ENCODE measurements around the gene FHOD3. TPM values are rescaled to one million over a fixed set of nuclear protein-coding genes. Genes with fewer than 3 reads are reported as not detected.
A peak's percentile ranks its signal among the peaks of the same experiment; 100 is the strongest.

The FHOD3 gene
- total and polyA plus RNA-seq, 2 donors (not counting 1 experiment from before 2014, with no cell fraction given), result not detected

GRCh38 chr18:36672437-36673344 lies 375.2 kb downstream of the FHOD3 start:
- intact Hi-C loops (cut with micrococcal nuclease), result no loop called here
- H3K27me3 ChIP-seq (replicated peaks in 1 of 4; ENCODE audit: control extremely low read depth in 1 of 4, control insufficient read depth in 3 of 4, insufficient read depth in 4 of 4, low read length in 3 of 4), result no peaks in the 10 kb centered on the region
- no peak overlapping the region for H2AFZ ChIP-seq (ENCODE audit: insufficient read depth, low read depth, low read length, poor library complexity, severe bottlenecking)
- H3K4me2 ChIP-seq (replicated peaks; ENCODE audit: low read depth, low read length, poor library complexity, severe bottlenecking), result no peak overlapping the region
- no peak overlapping the region for H3K4me3 ChIP-seq (ENCODE audit: control extremely low read depth in 1 of 5, extremely low read depth in 1 of 5, insufficient read depth in 1 of 5, low read depth in 2 of 5, low read length in 4 of 5)
- DNase-seq (peak; percentile 4), ATAC-seq (ENCODE audit: low read depth) (no peak)
- no peak overlapping the region for H3K27ac ChIP-seq (ENCODE audit: low read length in 2 of 2)
- H3K36me3 ChIP-seq (replicated peaks in 1 of 2; ENCODE audit: control extremely low read depth in 1 of 2, control insufficient read depth in 1 of 2, extremely low read depth in 1 of 2, insufficient read depth in 2 of 2, low read length in 1 of 2), result no peaks in the 10 kb centered on the region
- Mint-ChIP-seq H3K9me3 (ENCODE audit: insufficient read depth) (peaks cover 6% of the 10 kb centered on the region), H3K27ac (no peak overlapping the region), H3K4me1 (peaks cover 2% of the 10 kb centered on the region), H3K27me3 (no peaks in the 10 kb centered on the region), H3K4me3 (no peak overlapping the region)
- 90% methylated on average over 5 of the region's 11 CpGs for WGBS (ENCODE audit: insufficient coverage)
- no peaks in the 10 kb centered on the region for H4K20me1 ChIP-seq (ENCODE audit: control insufficient read depth, insufficient read depth, low read length, poor library complexity, severe bottlenecking)
- H3K4me1 ChIP-seq (ENCODE audit: control insufficient read depth in 2 of 2, insufficient read depth in 2 of 2, low read length in 2 of 2), result no peaks in the 10 kb centered on the region
- H3K79me2 ChIP-seq (ENCODE audit: control insufficient read depth, insufficient read depth, low read length), result no peaks in the 10 kb centered on the region
- H3K9me3 ChIP-seq (ENCODE audit: control extremely low read depth in 1 of 3, control insufficient read depth in 2 of 3, insufficient read depth in 1 of 3, low read length in 2 of 3), result peaks cover 2 to 7% (median 3%) of the 10 kb centered on the region in 3 donors
- ChIA-PET POLR2A (no interaction called here), CTCF (no interaction called here)
- TF ChIP-seq CTCF (IDR thresholded peaks at IDR 0.05) (no peak), EZH2 (IDR thresholded peaks at IDR 0.05; ENCODE audit: borderline replicate concordance, insufficient read depth, low read depth, low read length, poor library complexity, severe bottlenecking) (no peak)
- no peak overlapping the region for H3K9ac ChIP-seq (ENCODE audit: low read length)

- POLR2A ChIA-PET, result no interaction called here
- H2AFZ ChIP-seq (ENCODE audit: insufficient read depth, low read depth, low read length, poor library complexity, severe bottlenecking), result no peak overlapping the region
- no peaks in the 10 kb centered on the region for H3K27me3 ChIP-seq (replicated peaks in 1 of 4; ENCODE audit: control extremely low read depth in 1 of 4, control insufficient read depth in 3 of 4, insufficient read depth in 4 of 4, low read length in 3 of 4)
- peaks cover 2 to 7% (median 3%) of the 10 kb centered on the region in 3 donors for H3K9me3 ChIP-seq (ENCODE audit: control extremely low read depth in 1 of 3, control insufficient read depth in 2 of 3, insufficient read depth in 1 of 3, low read length in 2 of 3)
- no peak overlapping the region for H3K27ac ChIP-seq (ENCODE audit: low read length in 2 of 2)
- Mint-ChIP-seq H3K27me3 (no peaks in the 10 kb centered on the region), H3K27ac (no peak overlapping the region), H3K9me3 (ENCODE audit: insufficient read depth) (peaks cover 6% of the 10 kb centered on the region), H3K4me3 (no peak overlapping the region), H3K4me1 (peaks cover 2% of the 10 kb centered on the region)
- intact Hi-C loops (cut with micrococcal nuclease), result no loop called here
- no peak for ATAC-seq (ENCODE audit: low read depth)
- no peaks in the 10 kb centered on the region for H3K79me2 ChIP-seq (ENCODE audit: control insufficient read depth, insufficient read depth, low read length)
- H3K36me3 ChIP-seq (replicated peaks in 1 of 2; ENCODE audit: control extremely low read depth in 1 of 2, control insufficient read depth in 1 of 2, extremely low read depth in 1 of 2, insufficient read depth in 2 of 2, low read length in 1 of 2), result no peaks in the 10 kb centered on the region
- no CpG with 5 or more reads among the region's 3 CpGs for WGBS (ENCODE audit: insufficient coverage)
- no peak for TF ChIP-seq CTCF (IDR thresholded peaks at IDR 0.05)
- no peak for TF ChIP-seq EZH2 (IDR thresholded peaks at IDR 0.05; ENCODE audit: borderline replicate concordance, insufficient read depth, low read depth, low read length, poor library complexity, severe bottlenecking)
- CTCF ChIA-PET, result no interaction called here
- H3K4me1 ChIP-seq (ENCODE audit: control insufficient read depth in 2 of 2, insufficient read depth in 2 of 2, low read length in 2 of 2), result no peaks in the 10 kb centered on the region
- no peak overlapping the region for H3K4me2 ChIP-seq (replicated peaks; ENCODE audit: low read depth, low read length, poor library complexity, severe bottlenecking)
- H3K9ac ChIP-seq (ENCODE audit: low read length), result no peak overlapping the region
- no peaks in the 10 kb centered on the region for H4K20me1 ChIP-seq (ENCODE audit: control insufficient read depth, insufficient read depth, low read length, poor library complexity, severe bottlenecking)
- no peak overlapping the region for H3K4me3 ChIP-seq (ENCODE audit: control extremely low read depth in 1 of 5, extremely low read depth in 1 of 5, insufficient read depth in 1 of 5, low read depth in 2 of 5, low read length in 4 of 5)
- no peak for DNase-seq
Observed at GRCh38 chr18:36673452-36673851, 375.9 kb downstream of the FHOD3 start.

Data from B cell (primary cell).